B cell (primary cell): ENCODE data around the gene LARGE1. TPM values are rescaled to one million over a fixed set of nuclear protein-coding genes. Genes with fewer than 3 reads are reported as not detected.

Experiments
- ATAC-seq: fragments of 200-7000 bp; cut with Tn5 transposase; one replicate; pipeline ENCODE4 v1.10.0; 2021; ENCODE audit warnings: low read depth, mild to moderate bottlenecking, moderate number of reproducible peaks, moderate library complexity
- CTCF ChIA-PET: fragments of 350-600 bp; sonication (Branson Sonifier 250); formaldehyde crosslinking; loops from one replicate; lab custom pipeline; 2021; ENCODE audit warnings: antibody characterized with exemption, inconsistent platforms; lab: Charles Lee
- POLR2A ChIA-PET: fragments of 350-600 bp; sonication (Branson Sonifier 250); formaldehyde crosslinking; loops from one replicate; lab custom pipeline; 2021; ENCODE audit warnings: antibody characterized with exemption; lab: Charles Lee
- DNase-seq: peaks from one replicate; pipeline ENCODE4 v3.0.0; 2013
- H2AFZ ChIP-seq: 2 replicates; pipeline ENCODE4 v1.6.1; 2012; ENCODE audit warnings: mild to moderate bottlenecking, low read depth, low read length; ENCODE audit not compliant: insufficient read depth, poor library complexity, severe bottlenecking
- H3K27ac ChIP-seq, 2 donors: 1 replicate in 1 of 2; 2 replicates in 1 of 2; pipeline ENCODE4 v1.5.1; 2012 to 2013; ENCODE audit warnings: low read length in 2 of 2, mild to moderate bottlenecking in 2 of 2, moderate library complexity in 1 of 2
- H3K27me3 ChIP-seq, 4 experiments: fragments of 200-600 bp in 1 of 4; sonication (generic) in 1 of 4; replicated peaks in 1 of 4; 1 replicate in 2 of 4; 2 replicates in 2 of 4; pipeline versions ENCODE4 v1.6.1 to v1.7.0; 2013 to 2016; ENCODE audit warnings: low read length in 3 of 4, mild to moderate bottlenecking in 2 of 4, mixed read lengths in 1 of 4, moderate library complexity in 1 of 4; ENCODE audit not compliant: insufficient read depth in 4 of 4, control insufficient read depth in 3 of 4; ENCODE audit errors: control extremely low read depth in 1 of 4
- H3K36me3 ChIP-seq, 2 experiments: replicated peaks in 1 of 2; 1 replicate in 1 of 2; 2 replicates in 1 of 2; pipeline versions ENCODE4 v1.6.1 to v1.7.1; 2013; ENCODE audit warnings: low read length in 1 of 2; ENCODE audit not compliant: insufficient read depth in 2 of 2, control insufficient read depth in 1 of 2; ENCODE audit errors: control extremely low read depth in 1 of 2, extremely low read depth in 1 of 2
- H3K4me1 ChIP-seq, 2 donors: fragments of 200-600 bp in 1 of 2; sonication (generic) in 1 of 2; 1 replicate in 1 of 2; 2 replicates in 1 of 2; pipeline versions ENCODE4 v1.5.1 to v1.6.1; 2013 to 2017; ENCODE audit warnings: low read length in 2 of 2; ENCODE audit not compliant: control insufficient read depth in 2 of 2, insufficient read depth in 2 of 2
- H3K4me2 ChIP-seq: replicated peaks from 2 replicates; pipeline ENCODE3; 2012; ENCODE audit warnings: mild to moderate bottlenecking, low read depth, low read length; ENCODE audit not compliant: poor library complexity, severe bottlenecking
- H3K4me3 ChIP-seq, 5 experiments: fragments of 200-600 bp in 1 of 5; sonication (generic) in 1 of 5; 1 replicate in 3 of 5; 2 replicates in 2 of 5; pipeline versions ENCODE4 v1.5.1 to v1.7.0; 2011 to 2016; ENCODE audit warnings: low read length in 4 of 5, mild to moderate bottlenecking in 4 of 5, low read depth in 2 of 5, control low read depth in 1 of 5, moderate library complexity in 1 of 5; ENCODE audit not compliant: insufficient read depth in 1 of 5; ENCODE audit errors: control extremely low read depth in 1 of 5, extremely low read depth in 1 of 5
- H3K79me2 ChIP-seq: fragments of 200-600 bp; sonication (generic); one replicate; pipeline ENCODE4 v1.6.0; 2016; ENCODE audit warnings: low read length; ENCODE audit not compliant: control insufficient read depth, insufficient read depth
- H3K9ac ChIP-seq: fragments of 200-600 bp; sonication (generic); 2 replicates; pipeline ENCODE4 v1.6.1; 2017; ENCODE audit warnings: mild to moderate bottlenecking, low read length, moderate library complexity
- H3K9me3 ChIP-seq, 3 donors: one replicate each; pipeline versions ENCODE4 v1.6.1 to v1.7.1; 2013; ENCODE audit warnings: low read length in 2 of 3; ENCODE audit not compliant: control insufficient read depth in 2 of 3, insufficient read depth in 1 of 3; ENCODE audit errors: control extremely low read depth in 1 of 3
- H4K20me1 ChIP-seq: 2 replicates; pipeline ENCODE4 v1.6.0; 2012; ENCODE audit warnings: mild to moderate bottlenecking, low read length; ENCODE audit not compliant: insufficient read depth, control insufficient read depth, poor library complexity, severe bottlenecking
- H3K27ac Mint-ChIP-seq: one replicate; pipeline ENCODE4 v1.8.0; 2021; ENCODE audit warnings: mixed read lengths
- H3K27me3 Mint-ChIP-seq: one replicate; pipeline ENCODE4 v1.8.0; 2021; ENCODE audit warnings: mixed read lengths
- H3K4me1 Mint-ChIP-seq: one replicate; pipeline ENCODE4 v1.8.0; 2021; ENCODE audit warnings: mixed read lengths
- H3K4me3 Mint-ChIP-seq: one replicate; pipeline ENCODE4 v1.8.0; 2021; ENCODE audit warnings: mixed read lengths
- H3K9me3 Mint-ChIP-seq: one replicate; pipeline ENCODE4 v1.8.0; 2022; ENCODE audit warnings: mixed read lengths; ENCODE audit not compliant: insufficient read depth
- CTCF ChIP-seq: fragments of 200-600 bp; IDR thresholded peaks from one replicate; pipeline ENCODE4 v1.8.0; 2022; ENCODE audit warnings: antibody characterized with exemption, mild to moderate bottlenecking
- EZH2 ChIP-seq: IDR thresholded peaks from 2 replicates; pipeline ENCODE4 v1.6.1; 2012; ENCODE audit warnings: borderline replicate concordance, low read depth, mild to moderate bottlenecking, moderate library complexity, low read length; ENCODE audit not compliant: insufficient read depth, poor library complexity, severe bottlenecking
- WGBS: methylation state at CpG from one replicate; pipeline ENCODE4 v1.1.5; 2013; ENCODE audit warnings: missing lambda C conversion rate; ENCODE audit not compliant: insufficient coverage; 5-methylcytosine and 5-hydroxymethylcytosine counted together
- intact Hi-C: fragments of 100-400 bp; cut with micrococcal nuclease; formaldehyde crosslinking; loops from one replicate; pipeline ENCODE4 v1.10.0; 2022
- polyA plus RNA-seq: library from polyadenylated mRNA; depleted of rRNA; stranded (reverse); fragments of >200 nt; gene quantifications from 2 replicates; pipeline ENCODE4 v1.2.3, GENCODE V29; 2012
- total RNA-seq, 2 donors: library from RNA; stranded (reverse); fragments of 120-200 nt in 1 of 2; gene quantifications; 1 replicate in 1 of 2; 2 replicates in 1 of 2; pipeline versions ENCODE4 v1.2.3 to v1.2.4, GENCODE V29; 2013 to 2022

Gene LARGE1
- total and polyA plus RNA-seq, 2 donors (not counting 1 experiment from before 2014, with no cell fraction given): 20.7 to 82.0 TPM

GRCh38 chr22:33964121-33964520, 43.8 kb upstream of the LARGE1 start:
- ChIA-PET POLR2A (no interaction called here), CTCF (no interaction called here)
- Histone ChIP-seq H3K36me3 (no peaks in the 10 kb centered on the region), H3K4me1 (no peaks in the 10 kb centered on the region), H3K4me3 (no peak overlapping the region), H3K79me2 (no peaks in the 10 kb centered on the region), H3K27ac (no peak overlapping the region), H4K20me1 (no peaks in the 10 kb centered on the region), H3K27me3 (no peaks in the 10 kb centered on the region), H3K9me3 (no peaks in the 10 kb centered on the region), H3K9ac (no peak overlapping the region), H3K4me2 (no peak overlapping the region), H2AFZ (no peak overlapping the region)
- Mint-ChIP-seq H3K27me3 (peaks cover 4% of the 10 kb centered on the region), H3K27ac (no peak overlapping the region), H3K9me3 (no peaks in the 10 kb centered on the region), H3K4me3 (no peak overlapping the region), H3K4me1 (peaks cover 4% of the 10 kb centered on the region)
- TF ChIP-seq CTCF (no peak), EZH2 (no peak)
- ATAC-seq: no peak
- 86% methylated on average over 1 of the region's 1 CpG for WGBS
- DNase-seq: no peak
- intact Hi-C loops: no loop called here

- ATAC-seq (peak; percentile 56), DNase-seq (peak; percentile 53)
- H3K9me3 ChIP-seq: no peaks in the 10 kb centered on the region
- 62% methylated on average over 5 of the region's 7 CpGs for WGBS
- no peak overlapping the region for H3K4me3 ChIP-seq
- CTCF ChIA-PET: no interaction called here
- H3K36me3 ChIP-seq: no peaks in the 10 kb centered on the region
- no peaks in the 10 kb centered on the region for H4K20me1 ChIP-seq
- Mint-ChIP-seq H3K27ac (no peak overlapping the region), H3K4me3 (no peak overlapping the region), H3K27me3 (no peaks in the 10 kb centered on the region), H3K9me3 (no peaks in the 10 kb centered on the region), H3K4me1 (peaks cover 4% of the 10 kb centered on the region)
- no peak overlapping the region for H2AFZ ChIP-seq
- H3K27me3 ChIP-seq: no peaks in the 10 kb centered on the region
- TF ChIP-seq EZH2 (no peak), CTCF (no peak)
- H3K79me2 ChIP-seq: no peaks in the 10 kb centered on the region
- no peak overlapping the region for H3K9ac ChIP-seq
- intact Hi-C loops: no loop called here
- H3K27ac ChIP-seq: no peak overlapping the region
- H3K4me1 ChIP-seq: peaks cover 4 to 8% of the 10 kb centered on the region in 2 donors
- H3K4me2 ChIP-seq: no peak overlapping the region
- POLR2A ChIA-PET: no interaction called here
Measured at GRCh38 chr22:33962409-33962808, 42.1 kb upstream of the LARGE1 start.
